NB4 (cell line): ENCODE data around the gene SKP1.

Source experiments
- CTCF ChIP-seq: IDR thresholded peaks from one replicate; pipeline ENCODE4 v1.5.1; 2012; ENCODE audit warnings: low read depth, low read length
- MAX ChIP-seq: IDR thresholded peaks from 2 replicates; pipeline ENCODE4 v1.6.1; 2011; ENCODE audit warnings: low read depth, low read length
- MYC ChIP-seq: IDR thresholded peaks from 2 replicates; pipeline ENCODE4 v1.6.1; 2011; ENCODE audit warnings: low read depth, low read length
- POLR2A ChIP-seq: IDR thresholded peaks from 2 replicates; pipeline ENCODE4 v1.6.1; 2011; ENCODE audit warnings: mild to moderate bottlenecking; ENCODE audit not compliant: insufficient read length; ENCODE audit errors: extremely low read depth

- no peak for TF ChIP-seq CTCF
- no peak for TF ChIP-seq POLR2A
- no peak for TF ChIP-seq MYC
- no peak for TF ChIP-seq MAX
Measured at GRCh38 chr5:134141331-134142050, 35.3 kb downstream of the SKP1 start.
